Measurements from ENCODE around the gene ZBTB43.
A peak's percentile ranks its signal among the peaks of the same experiment; 100 is the strongest.
"Not testable (repeated sequence)": the region's sequence is repeated elsewhere in the genome, so short reads cannot be mapped to it uniquely, and the experiment has no call there.

ZBTB43 gene

DNA sequence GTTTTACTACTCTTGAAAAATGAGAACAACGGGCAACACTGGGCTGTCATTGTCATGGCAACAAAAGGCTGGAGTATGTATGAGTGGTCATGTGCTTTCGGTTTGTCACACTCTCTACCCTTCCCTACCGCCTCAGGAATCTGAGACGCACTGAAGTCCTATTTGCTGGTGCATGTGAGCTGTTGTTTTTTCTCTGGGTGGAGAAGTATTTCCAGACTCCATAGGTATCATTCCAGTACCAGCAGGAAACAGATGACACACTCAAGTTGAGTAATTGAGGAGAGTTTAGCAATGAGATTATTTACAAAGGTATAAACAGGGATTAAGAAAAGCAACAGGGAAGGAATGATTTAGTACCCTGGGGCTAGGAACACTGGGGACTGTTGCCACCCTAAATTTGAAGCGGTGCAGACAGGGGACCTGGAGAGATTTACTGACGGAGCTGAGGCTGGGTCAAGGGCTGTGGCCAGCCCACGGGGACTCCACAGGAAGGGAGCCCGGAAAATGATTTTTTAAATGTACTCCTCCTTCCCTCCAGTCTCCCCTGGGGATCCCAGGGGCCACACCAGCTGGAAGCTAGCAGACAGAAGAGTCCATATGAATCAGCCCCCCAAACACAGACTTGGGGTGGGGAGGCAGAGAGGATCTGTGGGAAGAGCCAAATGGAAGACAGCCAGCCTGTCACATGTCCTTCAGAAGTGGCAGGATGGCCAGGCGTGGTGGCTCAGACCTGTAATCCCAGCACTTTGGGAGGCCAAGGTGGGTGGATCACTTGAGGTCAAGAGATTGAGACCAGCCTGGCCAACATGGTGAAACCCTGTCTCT lies 13.2 kb upstream of the ZBTB43 start:
- DNase-seq: no peak

DNA sequence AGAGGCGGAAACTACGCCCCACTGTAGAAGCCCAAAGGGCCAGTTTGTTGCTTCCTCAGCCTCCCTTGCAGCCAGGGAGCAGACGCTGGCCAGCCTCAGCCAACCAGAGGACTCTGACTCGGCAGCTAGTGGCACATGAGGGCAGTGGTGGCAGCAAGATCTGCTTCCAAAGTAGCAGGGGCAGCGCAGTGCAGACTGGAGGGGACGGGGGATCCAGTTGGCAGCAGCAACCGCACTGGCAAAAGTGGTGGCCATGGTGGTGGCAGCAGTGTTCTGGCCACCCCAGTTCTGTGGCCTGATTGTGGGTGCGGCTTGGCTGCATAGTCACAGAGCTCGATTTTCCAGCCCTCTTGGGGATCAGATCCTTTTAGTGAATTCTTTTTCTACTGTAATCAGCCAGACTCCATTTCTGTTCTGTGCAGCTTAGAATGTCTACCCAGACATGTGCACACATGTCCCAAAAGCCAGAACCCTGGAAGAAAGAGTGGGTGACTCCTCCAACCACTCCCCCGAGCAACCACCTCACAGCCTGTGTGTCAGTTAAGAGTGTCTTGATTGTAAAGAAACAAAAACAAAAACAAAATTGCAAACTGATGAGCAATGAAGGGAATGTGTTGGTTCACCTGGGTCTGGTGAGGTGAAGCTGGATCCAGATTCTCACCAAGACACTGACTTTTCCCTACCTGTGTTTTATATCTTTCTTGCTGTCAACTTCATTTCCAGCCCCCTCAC lies 11.0 kb upstream of the ZBTB43 start:
- DNase-seq: no peak

DNA sequence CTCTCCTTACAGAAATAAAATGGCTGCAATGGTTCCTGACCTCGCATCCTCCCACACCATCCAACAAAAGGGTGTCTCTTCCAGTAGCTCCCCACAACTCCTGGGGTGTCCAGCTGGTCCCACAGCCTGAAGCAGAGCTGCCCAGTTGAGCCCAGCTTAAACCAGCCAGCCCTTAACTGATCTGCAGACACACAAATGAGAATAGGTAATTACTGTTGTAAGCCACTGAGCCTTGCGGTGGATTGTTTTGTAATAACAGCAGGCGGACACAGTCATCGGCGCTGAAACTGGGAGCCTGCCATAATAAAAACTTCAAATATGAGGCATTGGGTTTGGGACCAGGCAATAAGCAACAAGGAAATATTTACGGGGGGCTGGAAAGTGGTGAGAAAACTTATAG lies 10.4 kb upstream of the ZBTB43 start:
- DNase-seq: no peak

DNA sequence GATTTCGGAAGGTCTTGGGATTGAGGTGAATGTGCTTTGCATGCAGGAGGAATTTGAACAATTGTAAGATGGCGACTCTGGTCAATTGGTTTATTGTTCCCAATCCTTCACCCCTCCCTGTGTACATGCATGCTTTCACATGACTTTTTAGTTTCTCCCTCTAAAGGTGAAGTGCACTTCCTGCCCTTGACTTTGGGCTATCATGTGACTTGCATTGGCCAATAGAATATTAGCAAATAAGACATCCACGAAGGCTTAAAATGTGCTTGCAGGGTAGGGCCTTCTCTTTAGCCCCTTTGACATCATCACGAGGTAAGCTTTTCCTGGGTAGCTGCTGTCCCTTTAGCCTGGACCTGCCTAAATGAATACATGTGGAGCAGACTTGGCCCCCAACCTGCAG lies 8.1 kb upstream of the ZBTB43 start:
- DNase-seq: no peak

DNA sequence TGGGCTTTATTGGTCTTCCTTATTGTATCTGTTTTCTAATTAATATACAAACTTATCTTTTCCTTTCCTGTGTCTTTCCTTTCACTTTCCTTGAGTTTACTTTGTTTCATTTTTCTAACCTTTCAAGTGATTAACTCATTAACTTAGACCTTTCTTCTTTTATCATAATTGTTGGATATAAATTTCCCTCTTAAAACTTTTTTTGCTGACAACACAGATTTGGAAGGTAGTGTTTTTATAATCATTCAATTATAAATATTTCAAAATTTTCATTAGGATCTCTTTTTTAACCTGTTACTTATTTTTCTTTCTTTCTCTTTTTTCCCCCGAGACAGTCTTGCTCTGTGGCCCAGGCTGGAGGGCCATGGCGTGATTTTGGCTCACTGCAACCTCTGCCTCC lies 6.9 kb upstream of the ZBTB43 start:
- no peak for DNase-seq

DNA sequence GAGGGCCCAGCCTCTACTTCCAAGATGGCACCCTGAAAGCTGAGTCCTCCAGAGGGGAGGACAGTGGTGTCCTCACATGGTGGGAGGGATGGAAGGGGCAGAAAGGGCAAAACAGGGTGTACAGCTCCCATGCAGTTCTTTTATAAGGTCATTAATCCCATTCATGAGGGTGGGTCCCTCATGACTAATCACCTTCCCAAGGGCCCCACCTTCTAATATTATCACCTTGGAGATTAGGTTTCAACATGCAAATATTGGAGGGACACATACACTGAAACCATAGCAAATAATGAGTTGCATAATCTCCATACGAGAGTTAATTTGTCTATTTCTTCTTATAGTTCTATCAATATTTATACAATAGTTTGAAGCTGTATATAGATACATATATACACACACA lies 5.8 kb upstream of the ZBTB43 start:
- no peak for DNase-seq

DNA sequence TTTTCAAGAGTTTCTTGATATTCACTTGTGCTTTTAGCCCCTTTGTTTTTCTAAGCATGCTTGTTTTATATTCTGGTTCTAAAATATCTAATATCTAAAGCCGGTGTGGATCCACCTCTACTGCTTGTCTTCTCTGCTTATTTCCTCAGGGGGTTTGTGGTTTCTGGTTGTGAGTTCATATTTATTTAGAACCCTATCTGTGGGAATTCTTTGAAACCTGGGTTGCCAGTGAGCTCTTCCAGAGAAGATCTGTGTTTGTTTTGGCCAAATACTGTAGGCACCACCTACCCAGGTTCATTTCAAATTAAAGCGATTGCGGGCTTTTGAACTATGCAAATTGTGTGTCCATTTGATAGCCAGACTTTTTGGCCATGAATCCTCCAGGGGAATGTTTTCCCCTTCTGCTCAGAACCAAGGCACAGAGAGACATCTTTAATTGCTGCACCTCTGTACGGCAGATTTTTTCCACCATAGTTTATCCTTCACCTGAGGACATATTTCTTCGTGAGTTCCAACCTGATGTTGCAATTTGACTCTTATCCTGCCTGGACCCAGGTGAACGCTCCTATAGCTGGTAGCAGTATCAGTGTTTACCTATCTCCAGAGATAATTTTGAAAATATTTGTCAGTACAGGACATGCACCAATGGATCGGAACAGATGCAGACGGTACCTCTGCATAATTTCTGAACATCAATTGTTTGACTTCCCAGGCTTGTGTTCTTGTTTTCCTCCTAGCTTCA lies 2.4 kb upstream of the ZBTB43 start:
- no peak for DNase-seq

DNA sequence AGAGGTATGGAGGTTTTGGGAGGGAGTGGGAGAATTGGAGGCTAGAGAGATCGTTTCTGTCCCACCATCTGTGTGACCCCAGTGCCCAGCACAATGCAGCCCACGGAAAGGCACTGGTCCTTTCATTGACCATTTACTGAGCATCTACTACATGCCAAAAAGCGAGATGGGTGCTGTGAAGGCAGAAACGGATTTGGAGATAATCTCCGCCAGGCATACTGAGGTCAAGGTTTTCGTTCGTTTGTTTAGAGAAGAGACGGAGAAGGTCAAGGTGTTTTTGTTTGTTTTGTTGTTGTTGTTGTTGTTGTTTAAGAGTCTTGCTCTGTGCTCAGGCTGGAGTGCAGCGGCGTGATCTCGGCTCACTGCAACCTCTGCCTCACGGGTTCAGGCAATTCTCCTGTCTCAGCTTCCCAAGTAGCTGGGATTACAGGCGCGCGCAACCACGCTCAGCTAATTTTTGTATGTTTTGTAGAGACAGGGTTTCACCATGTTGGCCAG lies 593 bp upstream of the ZBTB43 start:
- no peak for DNase-seq

DNA sequence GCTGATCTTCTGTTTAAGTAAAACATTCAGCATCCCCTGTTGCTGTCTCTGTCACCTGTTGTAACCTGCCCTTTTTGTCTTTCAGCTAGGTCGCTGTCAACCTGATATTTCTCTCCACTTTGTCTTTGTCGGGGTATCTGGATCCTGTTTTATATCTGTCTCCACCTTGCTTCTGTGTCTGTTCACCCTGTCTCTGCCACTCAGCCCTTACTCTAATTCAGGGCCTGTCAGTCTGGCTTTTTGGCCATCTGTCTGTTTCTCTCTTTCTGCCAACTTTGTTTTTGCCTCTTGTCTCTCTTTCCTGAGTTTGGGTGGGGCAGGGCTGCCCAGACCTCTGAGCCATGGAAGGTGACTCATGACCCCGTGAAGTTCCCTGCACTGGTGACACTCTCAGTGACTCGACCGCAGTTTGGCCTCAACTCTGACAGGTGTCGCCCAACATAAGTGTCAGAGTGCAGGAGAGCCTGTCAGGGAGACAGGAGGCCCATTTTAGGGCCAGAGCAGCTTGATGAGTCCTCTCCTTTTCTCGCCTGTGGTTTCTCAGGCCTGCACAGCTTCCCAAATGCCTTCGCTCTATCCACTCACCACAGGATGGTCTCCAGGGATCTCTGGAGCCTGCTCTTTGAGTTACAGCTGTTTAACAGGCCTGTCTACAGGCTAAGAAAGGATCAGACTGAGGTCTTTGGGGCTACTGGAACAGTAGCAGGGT lies 868 bp downstream of the ZBTB43 start:
- DNase-seq: peak; percentile 86

DNA sequence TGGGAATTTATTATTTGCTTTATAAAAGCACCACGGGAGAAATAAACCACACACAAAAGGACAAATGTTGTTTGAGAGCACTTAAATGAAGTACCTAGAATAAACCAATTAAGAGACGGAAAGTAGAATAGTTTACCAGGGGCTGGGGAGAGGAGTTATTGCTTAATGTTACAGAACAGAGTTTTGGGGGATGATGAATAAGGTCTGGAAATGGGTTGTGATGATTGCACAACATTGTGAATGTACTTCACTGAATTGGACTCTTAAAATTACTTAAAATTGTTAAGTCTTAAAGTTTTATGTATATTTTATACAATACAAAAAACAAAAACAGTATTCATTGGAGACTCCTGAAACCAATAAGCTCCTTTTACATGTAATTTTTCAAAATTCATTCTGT lies 1.5 kb downstream of the ZBTB43 start:
- DNase-seq: no peak

DNA sequence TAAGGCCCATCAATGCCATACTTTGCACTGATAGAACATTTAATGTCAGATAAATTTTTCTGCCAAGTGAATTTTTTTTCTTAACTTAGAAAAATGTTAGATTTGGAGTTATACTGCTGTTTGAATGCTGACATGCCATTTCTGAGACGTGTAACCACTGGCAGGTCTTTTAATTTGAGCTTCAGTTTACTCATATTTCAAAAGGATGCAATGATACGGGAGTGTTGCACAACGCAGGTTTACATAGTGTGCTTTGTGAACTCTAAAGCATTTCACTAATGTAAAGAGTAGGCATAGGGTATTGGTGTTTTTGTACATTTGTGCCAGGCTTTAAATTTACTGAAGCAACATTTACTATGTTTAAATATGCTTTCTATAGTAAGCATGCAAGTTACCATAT lies 4.2 kb downstream of the ZBTB43 start:
- no peak for DNase-seq

DNA sequence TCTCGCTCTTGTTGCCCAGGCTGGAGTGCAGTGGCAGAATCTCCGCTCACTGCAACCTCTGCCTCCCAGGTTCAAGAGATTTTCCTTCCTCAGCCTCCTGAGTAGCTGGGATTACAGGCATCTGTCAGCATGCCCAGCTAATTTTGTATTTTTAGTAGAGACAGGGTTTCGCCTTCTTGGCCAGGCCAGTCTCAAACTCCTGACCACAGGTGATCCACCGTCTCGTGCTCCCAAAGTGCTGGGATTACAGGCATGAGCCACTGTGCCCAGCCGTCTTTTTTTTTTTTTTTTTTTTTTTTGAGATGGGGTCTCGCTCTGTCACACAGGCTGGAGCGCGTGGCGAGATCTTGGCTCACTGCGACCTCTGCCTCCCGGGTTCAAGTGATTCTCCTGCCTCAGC lies 5.4 kb downstream of the ZBTB43 start:
- DNase-seq: not testable (repeated sequence)

DNA sequence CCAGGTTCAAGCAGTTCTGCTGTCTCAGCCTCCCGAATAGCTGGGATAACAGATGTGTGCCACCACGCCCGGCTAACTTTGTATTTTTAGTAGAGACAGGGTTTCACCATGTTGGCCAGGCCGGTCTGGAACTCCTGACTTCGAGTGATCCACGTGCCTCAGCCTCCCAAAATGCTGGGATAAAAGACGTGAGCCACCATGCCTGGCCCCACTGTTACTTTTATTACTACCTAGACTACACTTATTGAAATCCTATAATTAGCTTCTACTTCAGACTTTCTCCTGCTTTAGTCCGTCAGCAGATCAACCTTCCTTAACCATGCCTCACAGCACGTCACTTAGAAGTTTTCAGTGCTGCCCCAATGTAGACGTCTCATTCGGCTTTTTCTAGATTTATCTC lies 8.2 kb downstream of the ZBTB43 start:
- DNase-seq: no peak

DNA sequence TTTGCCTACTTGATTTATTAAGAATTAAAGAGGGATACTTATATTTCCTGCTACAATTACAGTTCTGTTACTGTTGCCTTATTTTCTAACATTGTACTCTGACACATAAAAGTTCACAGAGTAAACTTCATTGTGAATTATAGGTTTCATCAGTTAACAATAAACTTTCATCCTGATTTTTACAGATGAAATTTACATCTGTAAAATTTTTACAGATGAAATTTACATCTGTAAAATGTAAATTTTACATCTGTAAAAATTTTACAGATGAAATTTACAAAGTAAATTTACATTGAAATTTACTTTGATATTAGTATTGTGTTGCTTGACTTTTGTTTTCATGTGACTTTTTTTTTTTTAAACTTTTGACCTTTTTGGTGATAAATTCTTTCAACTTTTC lies 9.3 kb downstream of the ZBTB43 start:
- no peak for DNase-seq

DNA sequence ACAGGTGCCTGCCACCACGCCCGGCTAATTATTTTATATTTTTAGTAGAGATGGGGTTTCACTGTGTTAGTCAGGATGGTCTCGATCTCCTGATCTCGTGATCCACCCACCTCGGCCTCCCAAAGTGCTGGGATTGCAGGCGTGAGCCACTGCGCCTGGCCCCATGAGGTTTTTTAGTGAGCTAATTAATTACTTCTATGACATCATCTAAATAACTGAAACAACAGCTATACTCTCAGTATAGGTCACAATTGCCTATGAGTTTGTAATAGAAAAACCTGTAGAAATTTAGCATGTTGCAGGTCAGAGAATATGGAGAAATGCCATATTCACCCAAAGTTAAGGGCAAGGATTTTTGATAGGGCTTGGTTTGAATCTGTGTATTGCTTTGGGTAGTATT lies 12.8 kb downstream of the ZBTB43 start:
- DNase-seq: not testable (repeated sequence)

DNA sequence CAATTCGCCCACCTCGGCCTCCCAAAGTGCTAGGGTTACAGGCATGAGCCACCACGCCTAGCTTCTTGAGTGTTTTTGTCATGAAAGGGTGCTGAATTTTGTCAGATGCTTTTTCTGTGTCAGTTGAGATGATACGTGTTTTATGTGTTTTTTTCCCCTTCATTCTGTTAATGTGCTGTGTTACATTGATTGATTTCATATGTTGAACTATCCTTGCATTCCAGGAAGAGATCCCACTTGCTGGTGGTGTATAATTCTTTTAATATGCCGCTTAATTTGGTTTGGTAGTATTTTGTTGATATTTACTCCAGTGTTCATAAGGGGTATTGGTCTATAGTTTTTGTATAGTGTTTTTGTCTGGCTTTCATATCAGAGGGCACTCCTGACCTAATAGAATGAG lies 13.6 kb downstream of the ZBTB43 start:
- DNase-seq: no peak

DNA sequence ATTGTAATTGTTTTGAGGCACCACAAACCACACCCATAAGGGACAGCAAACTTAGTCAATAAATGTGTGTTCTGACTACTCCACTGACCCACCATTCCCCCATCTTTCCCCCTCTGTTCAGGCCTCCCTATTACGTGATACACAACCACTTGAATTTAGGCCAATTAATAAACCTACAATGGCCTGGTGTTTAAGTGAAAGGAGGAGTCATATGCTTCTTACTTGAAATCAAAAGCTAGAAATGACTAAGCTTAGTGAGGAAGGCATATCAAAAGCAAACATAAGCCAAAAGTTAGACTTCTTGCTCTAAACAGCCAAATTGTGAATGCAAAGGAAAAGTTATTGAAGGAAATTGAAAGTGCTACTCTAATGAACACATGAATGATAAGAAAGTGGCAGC lies 14.6 kb downstream of the ZBTB43 start:
- DNase-seq: no peak

DNA sequence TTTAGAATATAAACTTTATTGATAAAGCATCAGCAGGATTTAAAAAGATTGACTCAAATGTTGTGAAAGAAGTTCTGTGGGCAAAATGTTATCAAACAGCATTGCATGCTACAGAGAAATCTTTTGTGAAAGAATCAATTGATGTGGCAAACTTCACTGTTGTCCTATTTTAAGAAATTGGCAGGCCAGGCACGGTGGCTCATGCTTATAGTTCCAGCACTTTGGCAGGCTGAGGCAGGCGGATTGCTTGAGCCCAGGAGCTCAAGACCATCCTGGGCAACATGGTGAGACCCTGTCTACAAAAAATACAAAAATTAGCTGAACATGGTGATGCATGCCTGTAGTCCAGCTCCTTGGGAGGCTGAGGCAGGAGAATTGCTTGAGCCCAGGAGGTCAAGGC lies 17.4 kb downstream of the ZBTB43 start:
- DNase-seq: no peak

DNA sequence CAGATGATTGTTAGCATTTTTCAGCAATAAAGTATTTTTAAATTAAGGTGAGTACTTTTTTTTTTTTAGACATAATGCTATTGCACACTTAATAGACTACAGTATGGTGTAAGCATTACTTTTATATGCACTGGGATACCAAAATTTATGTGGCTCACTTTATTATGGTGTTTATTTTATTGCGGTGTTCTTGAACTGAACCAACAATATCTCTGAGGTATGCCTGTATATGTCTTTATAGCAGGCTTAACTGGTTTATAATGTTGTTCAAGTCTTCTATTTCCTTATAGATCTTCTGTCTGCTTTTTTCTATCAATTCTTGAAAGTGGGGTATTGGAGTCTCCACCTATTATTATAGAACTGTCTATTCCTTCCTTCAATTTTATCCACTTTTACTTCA lies 18.0 kb downstream of the ZBTB43 start:
- no peak for DNase-seq

DNA sequence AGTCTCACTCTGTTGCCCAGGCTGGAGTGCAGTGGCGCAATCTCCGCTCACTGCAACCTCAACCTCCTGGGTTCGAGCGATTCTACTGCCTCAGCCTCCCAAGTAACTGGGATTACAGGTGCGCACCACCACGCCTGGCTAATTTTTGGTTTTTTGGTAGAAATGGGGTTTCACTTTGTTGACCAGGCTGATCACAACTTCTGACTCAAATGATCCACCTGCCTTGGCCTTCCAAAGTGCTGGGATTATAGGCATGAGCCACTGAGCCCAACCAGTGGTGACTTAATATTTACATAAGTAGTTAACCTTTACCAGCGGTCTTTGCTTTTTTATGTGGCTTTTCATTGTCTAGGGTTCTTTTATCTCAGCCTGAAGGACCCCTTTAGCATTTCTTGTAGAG lies 19.2 kb downstream of the ZBTB43 start:
- DNase-seq: not testable (repeated sequence)

DNA sequence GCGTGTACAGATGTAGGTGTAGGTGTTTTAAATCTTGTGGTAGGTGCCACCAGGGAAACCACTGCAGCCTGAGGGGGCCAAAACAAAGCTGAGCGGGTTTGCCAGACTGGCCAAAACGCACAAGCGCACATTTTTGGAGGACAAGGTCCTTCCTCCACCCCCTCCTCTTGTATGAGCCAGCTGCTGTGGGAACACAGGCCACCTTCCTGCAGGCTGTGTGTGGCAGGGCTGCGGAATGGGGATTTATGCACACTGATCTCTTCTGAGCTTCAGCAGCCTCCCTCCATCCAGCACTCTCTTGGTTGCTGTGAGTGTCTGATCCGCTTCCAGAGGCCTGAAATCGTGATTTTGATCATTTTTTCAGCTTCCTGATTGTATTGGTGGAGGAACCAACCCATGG lies 22.4 kb downstream of the ZBTB43 start:
- DNase-seq: no peak

DNA sequence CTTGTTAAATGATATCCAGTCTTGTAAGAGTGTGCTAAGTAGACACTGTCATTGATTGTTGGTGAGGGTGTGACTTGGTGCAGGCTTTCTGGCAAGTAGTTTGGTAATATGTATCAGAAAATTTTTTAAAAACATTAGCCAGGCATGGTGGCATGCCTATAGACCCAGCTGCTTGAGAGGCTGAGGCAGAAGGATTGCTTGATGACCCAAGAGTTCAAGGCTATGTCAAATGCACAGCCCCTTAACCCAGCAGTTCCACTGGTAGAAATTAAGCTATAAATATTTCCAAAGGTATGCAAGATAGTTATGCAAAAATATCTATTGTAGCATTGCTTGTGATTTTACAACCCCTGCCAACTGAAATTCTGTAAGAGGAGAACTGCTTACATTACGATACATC lies 24.2 kb downstream of the ZBTB43 start:
- no peak for DNase-seq

DNA sequence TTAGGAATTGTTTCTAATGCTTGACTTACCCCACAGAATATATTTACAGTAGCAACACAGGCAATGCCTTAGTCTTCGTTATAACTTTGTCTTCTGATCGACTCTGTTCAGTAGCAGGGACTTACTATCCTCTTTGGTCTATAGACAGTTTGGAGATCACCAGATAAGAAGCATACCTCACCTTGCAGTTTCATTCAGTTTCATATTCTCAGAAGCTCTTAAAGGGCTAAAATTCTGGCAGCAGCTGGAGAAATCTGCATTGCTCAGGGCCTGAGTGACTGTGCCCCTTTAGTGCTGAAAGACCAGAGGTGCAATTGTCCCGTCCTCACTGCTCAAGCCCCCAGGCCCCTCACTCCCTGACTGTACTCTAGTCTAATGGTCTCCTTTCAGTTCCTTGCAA lies 26.0 kb downstream of the ZBTB43 start:
- DNase-seq: no peak

Measured in CD4-positive, alpha-beta T cell treated with Interleukin-17A for 1 hour (primary cell).